Pancreas (tissue), 10 donors: ENCODE measurements around the gene GLI2. TPM values are rescaled to one million over a fixed set of nuclear protein-coding genes. Genes with fewer than 3 reads are reported as not detected.

Experiments used
- ATAC-seq, 4 donors: fragments of 200-7000 bp; cut with Tn5 transposase; one replicate each; pipeline versions ENCODE4 v1.8.0 to v1.9.1; 2020; ENCODE audit warnings: mild to moderate bottlenecking in 4 of 4, moderate library complexity in 4 of 4
- DNase-seq, 6 donors: peaks; one replicate each; pipeline ENCODE4 v3.0.0-alpha.2; 2020
- FAIRE-seq: peaks from 2 replicates; lab custom pipeline; 2012; peaks lifted over from hg19 to GRCh38; lab: Jason Lieb, UNC
- H3K27ac ChIP-seq, 4 donors: fragments of 200-600 bp; sonication (generic); 1 replicate in 3 of 4; 2 replicates in 1 of 4; pipeline versions ENCODE4 v1.5.0 to v1.8.0; 2020
- H3K27me3 ChIP-seq, 4 donors: fragments of 200-600 bp; one replicate each; pipeline ENCODE4 v1.8.0; 2021
- H3K36me3 ChIP-seq, 3 donors: fragments of 200-600 bp; sonication (generic) in 1 of 3; one replicate each; pipeline versions ENCODE4 v1.5.0 to v1.8.0; 2020 to 2021
- H3K4me1 ChIP-seq, 3 donors: fragments of 200-600 bp; one replicate each; pipeline ENCODE4 v1.8.0; 2021
- H3K4me3 ChIP-seq, 4 donors: fragments of 200-600 bp; sonication (generic) in 2 of 4; one replicate each; pipeline versions ENCODE4 v1.5.0 to v1.8.0; 2020 to 2021
- H3K9me3 ChIP-seq, 4 donors: fragments of 200-600 bp; one replicate each; pipeline ENCODE4 v1.8.0; 2021
- WGBS, 2 donors: extraction: QIAGEN DNeasy Blood & Tissue Kit; methylation state at CpG; one replicate each; pipeline ENCODE4 v1.1.7; 2013; 5-methylcytosine and 5-hydroxymethylcytosine counted together
- intact Hi-C, 3 donors: fragments of 100-400 bp; cut with DNase I; formaldehyde crosslinking; loops; one replicate each; pipeline versions ENCODE4 v1.11.1 to v1.14.2; 2022
- polyA plus RNA-seq, 2 donors: library from polyadenylated mRNA; stranded (reverse); fragments of 200-250 nt; gene quantifications; one replicate each; pipeline ENCODE4 v1.2.3, GENCODE V29; 2013
- total RNA-seq, 6 donors: library from RNA; stranded (reverse); fragmentation: NEBNext Ultra II Directional in 4 of 6; extraction: Animal tissue kit (Norgen Biotek cat#: 25700) in 4 of 6; gene quantifications; one replicate each; pipeline versions ENCODE4 v1.2.1 to v1.2.4, GENCODE V29; 2021 to 2023
- TF ChIP-seq, protein P1 (sequence below), 4 donors: fragments of 200-600 bp; sonication (generic) in 3 of 4; IDR thresholded peaks; one replicate each; pipeline versions ENCODE4 v1.5.0 to v1.8.0; 2021; ENCODE audit warnings: antibody characterized with exemption in 4 of 4
- donor health status: healthy with polysubstance abuse.
- donor health status: DM: no; HTN: no; CAD: no; lungs with moderate emphysema.
- donor health status: DM: no; HTN: no; CAD: no.
- donor health status: control.
- donor health status: control.
- donor health status: Bipolar disorder and iron deficiency.
- donor health status: DM: yes; HTN: yes; CAD: no.
- donor health status: DM: no; HTN: no; CAD: no.
- donor health status: DM: no; HTN: no; CAD: no.
- donor health status: DM: yes; HTN: yes; CAD: no.

GLI2 gene
- total and polyA plus RNA-seq, 8 donors: 0.14 to 3.2 (median 0.53) TPM

DNA sequence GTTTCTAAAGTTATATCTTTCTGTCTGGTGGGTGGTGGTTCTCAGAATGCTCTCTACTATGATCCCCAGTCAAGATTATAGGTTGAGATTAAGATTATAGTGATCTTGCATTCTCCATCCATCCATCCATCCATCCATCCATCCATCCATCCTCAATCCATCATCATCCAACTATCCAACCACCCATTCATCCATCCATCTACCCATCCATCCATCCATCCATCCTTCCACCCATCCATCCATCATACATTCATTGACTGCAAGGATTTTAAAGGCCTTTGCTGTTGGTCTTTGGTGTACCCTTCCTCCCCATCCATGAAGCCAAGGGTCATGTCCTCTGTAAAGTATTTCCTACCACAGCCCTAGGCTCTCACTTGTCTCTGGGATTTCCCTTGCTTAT, 13.1 kb downstream of the GLI2 start:
- no peaks in the 10 kb centered on the region for H3K4me1 ChIP-seq
- H3K27me3 ChIP-seq: no peaks in the 10 kb centered on the region
- intact Hi-C loops: no loop called here
- DNase-seq (no peak), ATAC-seq (no peak), FAIRE-seq (no peak)
- H3K27ac ChIP-seq: no peak overlapping the region
- no peaks in the 10 kb centered on the region for H3K9me3 ChIP-seq
- no peaks in the 10 kb centered on the region for H3K36me3 ChIP-seq
- TF ChIP-seq, protein P1, sequence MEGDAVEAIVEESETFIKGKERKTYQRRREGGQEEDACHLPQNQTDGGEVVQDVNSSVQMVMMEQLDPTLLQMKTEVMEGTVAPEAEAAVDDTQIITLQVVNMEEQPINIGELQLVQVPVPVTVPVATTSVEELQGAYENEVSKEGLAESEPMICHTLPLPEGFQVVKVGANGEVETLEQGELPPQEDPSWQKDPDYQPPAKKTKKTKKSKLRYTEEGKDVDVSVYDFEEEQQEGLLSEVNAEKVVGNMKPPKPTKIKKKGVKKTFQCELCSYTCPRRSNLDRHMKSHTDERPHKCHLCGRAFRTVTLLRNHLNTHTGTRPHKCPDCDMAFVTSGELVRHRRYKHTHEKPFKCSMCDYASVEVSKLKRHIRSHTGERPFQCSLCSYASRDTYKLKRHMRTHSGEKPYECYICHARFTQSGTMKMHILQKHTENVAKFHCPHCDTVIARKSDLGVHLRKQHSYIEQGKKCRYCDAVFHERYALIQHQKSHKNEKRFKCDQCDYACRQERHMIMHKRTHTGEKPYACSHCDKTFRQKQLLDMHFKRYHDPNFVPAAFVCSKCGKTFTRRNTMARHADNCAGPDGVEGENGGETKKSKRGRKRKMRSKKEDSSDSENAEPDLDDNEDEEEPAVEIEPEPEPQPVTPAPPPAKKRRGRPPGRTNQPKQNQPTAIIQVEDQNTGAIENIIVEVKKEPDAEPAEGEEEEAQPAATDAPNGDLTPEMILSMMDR (IDR thresholded peaks at IDR 0.05): no peak
- H3K4me3 ChIP-seq: no peak overlapping the region

DNA sequence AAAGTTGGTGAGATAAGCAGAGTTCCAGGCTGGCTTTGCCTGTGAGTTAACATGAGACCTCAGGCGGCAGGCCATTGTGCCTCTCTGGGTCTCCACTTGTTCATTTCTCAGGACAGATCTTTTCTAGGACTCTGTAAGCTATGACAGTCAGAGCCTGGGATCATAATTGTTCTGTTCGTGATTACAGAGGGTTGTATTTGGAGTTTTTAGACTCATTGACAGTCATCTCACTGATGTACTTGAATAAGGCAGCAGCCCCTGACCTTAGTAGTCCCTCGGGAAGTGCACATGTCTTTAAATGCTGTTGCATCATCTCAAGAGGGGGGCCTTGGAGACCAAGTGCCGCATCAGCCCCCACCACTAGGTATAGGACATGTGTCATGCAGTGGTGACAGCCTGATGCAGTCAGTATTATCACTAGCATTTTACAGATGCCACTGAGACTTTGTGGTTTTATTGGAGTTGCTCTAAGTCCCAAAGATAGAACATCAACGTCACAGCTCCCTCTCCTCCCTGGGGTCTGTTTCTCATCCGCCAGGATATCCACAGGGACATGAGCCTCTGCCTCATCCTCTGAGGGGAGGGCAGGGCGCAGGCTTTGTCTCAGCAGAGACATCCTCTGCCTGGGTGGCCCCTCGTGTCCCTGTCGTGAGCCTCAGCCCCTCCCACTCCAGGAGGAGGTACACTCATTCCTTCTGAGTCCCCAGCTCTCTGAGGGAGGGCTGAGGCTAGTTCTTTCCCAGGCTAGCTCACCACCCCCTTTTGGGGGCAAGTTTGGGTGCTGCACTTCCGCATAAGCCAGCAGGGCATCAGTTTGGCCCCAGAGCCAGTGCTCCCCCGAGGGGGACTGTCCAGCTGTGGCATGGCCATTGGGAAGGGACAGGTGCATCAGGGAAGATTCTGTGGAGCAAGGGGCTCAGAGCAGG, 14.1 kb downstream of the GLI2 start:
- no peaks in the 10 kb centered on the region for H3K27me3 ChIP-seq
- H3K27ac ChIP-seq: no peak overlapping the region
- no peaks in the 10 kb centered on the region for H3K4me1 ChIP-seq
- H3K9me3 ChIP-seq: no peaks in the 10 kb centered on the region
- H3K36me3 ChIP-seq: no peaks in the 10 kb centered on the region
- no peak overlapping the region for H3K4me3 ChIP-seq
- DNase-seq (no peak), FAIRE-seq (no peak), ATAC-seq (no peak)
- WGBS, 2 donors: 59 to 63% methylated on average over 11 of the region's 11 CpGs
- intact Hi-C loops: no loop called here
- TF ChIP-seq, protein P1 (IDR thresholded peaks at IDR 0.05): no peak

DNA sequence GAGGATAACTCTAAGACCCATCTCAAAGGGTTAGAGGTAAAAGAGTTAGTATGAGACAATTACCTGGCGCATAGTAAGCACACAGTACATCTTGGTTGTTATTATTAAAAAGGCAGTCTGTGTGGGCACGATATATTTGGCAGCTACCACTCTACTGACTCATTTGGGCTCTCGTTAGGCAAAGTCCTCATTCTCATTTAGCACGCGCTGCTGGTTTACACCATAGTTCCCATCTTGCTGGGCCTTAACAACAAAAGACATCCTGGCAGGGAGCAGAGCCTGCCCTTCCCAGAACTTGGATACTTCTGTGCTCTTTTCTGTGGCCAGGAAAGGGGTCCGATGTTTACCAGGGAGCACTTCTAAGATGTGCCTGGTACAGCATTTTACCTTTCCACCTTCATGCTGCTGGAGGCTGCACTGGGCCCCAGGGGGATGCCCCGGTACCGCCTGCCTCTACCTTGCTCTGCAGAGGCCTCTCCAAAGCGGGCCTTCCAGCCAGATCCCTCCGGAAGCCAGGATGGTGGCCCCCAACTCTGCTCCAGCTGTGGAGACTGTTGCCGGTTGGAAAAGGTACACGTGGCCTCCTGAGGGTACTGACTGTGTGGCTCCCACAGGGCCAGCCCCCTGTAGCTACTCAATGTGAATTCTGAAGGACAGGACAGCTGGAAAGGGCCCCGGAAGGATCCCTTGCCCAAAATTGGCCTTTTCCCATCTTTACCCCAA, 15.0 kb downstream of the GLI2 start:
- Histone ChIP-seq H3K4me1 (no peaks in the 10 kb centered on the region), H3K4me3 (no peak overlapping the region), H3K27me3 (no peaks in the 10 kb centered on the region), H3K27ac (no peak overlapping the region), H3K36me3 (no peaks in the 10 kb centered on the region), H3K9me3 (no peaks in the 10 kb centered on the region)
- ATAC-seq (no peak), FAIRE-seq (no peak), DNase-seq (no peak)
- TF ChIP-seq, protein P1 (IDR thresholded peaks at IDR 0.05): no peak
- intact Hi-C loops: no loop called here
- 77 to 87% methylated on average over 13 of the region's 13 CpGs for WGBS, 2 donors

- Histone ChIP-seq H3K9me3 (no peaks in the 10 kb centered on the region), H3K27ac (no peak overlapping the region), H3K36me3 (no peaks in the 10 kb centered on the region), H3K27me3 (no peaks in the 10 kb centered on the region), H3K4me1 (no peaks in the 10 kb centered on the region), H3K4me3 (no peak overlapping the region)
- WGBS, 2 donors: 77 to 80% methylated on average over 1 of the region's 1 CpG
- no peak for FAIRE-seq
- intact Hi-C loops: no loop called here
- no peak for ATAC-seq
- DNase-seq: no peak
- TF ChIP-seq, protein P1 (IDR thresholded peaks at IDR 0.05): no peak
These were observed 15.9 kb downstream of the GLI2 start for GRCh38 chr2:120751553-120751952.
